Measurements from ENCODE around the gene TRAF2.

The TRAF2 gene

GRCh38 chr9:136921718-136922117, 35.4 kb downstream of the TRAF2 start:
- Histone ChIP-seq H3K36me3 (replicated peaks; ENCODE audit: insufficient read depth, low read length) (peaks cover 7% of the 10 kb centered on the region), H3K4me1 (ENCODE audit: low read length) (no peaks in the 10 kb centered on the region), H3K79me2 (ENCODE audit: low read length) (peaks cover 20% of the 10 kb centered on the region), H3F3A (ENCODE audit: insufficient read depth, low read length) (no peaks in the 10 kb centered on the region), H3K27ac (ENCODE audit: low read length) (no peak overlapping the region), H3K9me3 (replicated peaks; ENCODE audit: insufficient read depth, low read length) (no peaks in the 10 kb centered on the region), H3K9me2 (replicated peaks; ENCODE audit: insufficient read depth, low read length) (no peaks in the 10 kb centered on the region), H3K27me3 (replicated peaks; ENCODE audit: insufficient read depth, low read length) (no peaks in the 10 kb centered on the region), H3K4me3 (ENCODE audit: low read length) (no peak overlapping the region), H2AFZ (ENCODE audit: low read length) (no peak overlapping the region), H3K9ac (ENCODE audit: low read length) (no peak overlapping the region), H4K20me1 (ENCODE audit: insufficient read depth, low read length) (no peaks in the 10 kb centered on the region), H3K4me2 (ENCODE audit: low read depth, low read length) (no peak overlapping the region)
- no peak for TF ChIP-seq EZH2phosphoT487 (IDR thresholded peaks at IDR 0.05; ENCODE audit: low read length)
- TF ChIP-seq EZH2 (optimal IDR thresholded peaks at IDR 0.05; ENCODE audit: low read depth, low read length) = no peak
- TF ChIP-seq CTCF (IDR thresholded peaks at IDR 0.05; ENCODE audit: low read length) = no peak
- no peak for DNase-seq

- H3K36me3 ChIP-seq (replicated peaks; ENCODE audit: insufficient read depth, low read length) = peaks cover 7% of the 10 kb centered on the region
- no peak for TF ChIP-seq EZH2 (optimal IDR thresholded peaks at IDR 0.05; ENCODE audit: low read depth, low read length)
- no peak for TF ChIP-seq CTCF (IDR thresholded peaks at IDR 0.05; ENCODE audit: low read length)
- TF ChIP-seq EZH2phosphoT487 (IDR thresholded peaks at IDR 0.05; ENCODE audit: low read length) = no peak
Measured at GRCh38 chr9:136922540-136922939, 36.2 kb downstream of the TRAF2 start.

GRCh38 chr9:136923881-136924280, 37.6 kb downstream of the TRAF2 start:
- Histone ChIP-seq H3K4me2 (ENCODE audit: low read depth, low read length) (no peak overlapping the region), H3K4me3 (ENCODE audit: low read length) (no peak overlapping the region), H3K79me2 (ENCODE audit: low read length) (peaks cover 8% of the 10 kb centered on the region), H3K4me1 (ENCODE audit: low read length) (no peaks in the 10 kb centered on the region), H3K9me2 (replicated peaks; ENCODE audit: insufficient read depth, low read length) (no peaks in the 10 kb centered on the region), H2AFZ (ENCODE audit: low read length) (no peak overlapping the region), H3K9ac (ENCODE audit: low read length) (no peak overlapping the region), H4K20me1 (ENCODE audit: insufficient read depth, low read length) (no peaks in the 10 kb centered on the region), H3F3A (ENCODE audit: insufficient read depth, low read length) (no peaks in the 10 kb centered on the region), H3K27ac (ENCODE audit: low read length) (no peak overlapping the region), H3K36me3 (replicated peaks; ENCODE audit: insufficient read depth, low read length) (peaks cover 7% of the 10 kb centered on the region), H3K9me3 (replicated peaks; ENCODE audit: insufficient read depth, low read length) (no peaks in the 10 kb centered on the region), H3K27me3 (replicated peaks; ENCODE audit: insufficient read depth, low read length) (no peaks in the 10 kb centered on the region)
- TF ChIP-seq CTCF (IDR thresholded peaks at IDR 0.05; ENCODE audit: low read length) = no peak
- TF ChIP-seq EZH2 (optimal IDR thresholded peaks at IDR 0.05; ENCODE audit: low read depth, low read length) = no peak
- no peak for TF ChIP-seq EZH2phosphoT487 (IDR thresholded peaks at IDR 0.05; ENCODE audit: low read length)
- no peak for DNase-seq

More at GRCh38 chr9:136922540-136922939, 36.2 kb downstream of the TRAF2 start:
- H3K27ac ChIP-seq (ENCODE audit: low read length) = no peak overlapping the region
- no peaks in the 10 kb centered on the region for H3F3A ChIP-seq (ENCODE audit: insufficient read depth, low read length)
- no peak for DNase-seq
- no peaks in the 10 kb centered on the region for H3K9me3 ChIP-seq (replicated peaks; ENCODE audit: insufficient read depth, low read length)
- H2AFZ ChIP-seq (ENCODE audit: low read length) = no peak overlapping the region
- no peak overlapping the region for H3K4me2 ChIP-seq (ENCODE audit: low read depth, low read length)
- H3K9ac ChIP-seq (ENCODE audit: low read length) = no peak overlapping the region
- no peaks in the 10 kb centered on the region for H4K20me1 ChIP-seq (ENCODE audit: insufficient read depth, low read length)
- H3K4me1 ChIP-seq (ENCODE audit: low read length) = no peaks in the 10 kb centered on the region
- H3K4me3 ChIP-seq (ENCODE audit: low read length) = no peak overlapping the region
- no peaks in the 10 kb centered on the region for H3K27me3 ChIP-seq (replicated peaks; ENCODE audit: insufficient read depth, low read length)
- no peaks in the 10 kb centered on the region for H3K9me2 ChIP-seq (replicated peaks; ENCODE audit: insufficient read depth, low read length)
- H3K79me2 ChIP-seq (ENCODE audit: low read length) = peaks cover 12% of the 10 kb centered on the region

Measured in MM.1S (cell line).